ENCODE data around the gene ADAM21.

Gene ADAM21

DNA sequence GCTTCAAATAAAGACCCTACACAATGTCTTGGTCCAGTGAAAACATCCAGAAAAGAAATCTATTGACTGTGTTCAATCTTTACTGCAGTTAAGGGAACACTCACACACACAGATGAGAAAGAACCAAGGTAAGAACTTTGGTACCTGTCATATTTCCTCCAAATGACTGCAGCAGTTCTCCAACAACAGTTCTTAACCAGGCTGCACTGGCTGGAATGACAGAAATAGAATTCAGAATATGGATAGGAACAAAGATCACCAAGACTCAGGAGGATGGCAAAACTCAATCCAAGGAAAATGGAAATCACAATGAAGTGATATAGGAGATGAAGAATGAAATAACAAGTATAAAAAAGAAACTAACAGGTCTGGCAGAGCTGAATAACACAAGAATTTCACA lies 46.2 kb downstream of the ADAM21 start:
- TF ChIP-seq, protein P1, sequence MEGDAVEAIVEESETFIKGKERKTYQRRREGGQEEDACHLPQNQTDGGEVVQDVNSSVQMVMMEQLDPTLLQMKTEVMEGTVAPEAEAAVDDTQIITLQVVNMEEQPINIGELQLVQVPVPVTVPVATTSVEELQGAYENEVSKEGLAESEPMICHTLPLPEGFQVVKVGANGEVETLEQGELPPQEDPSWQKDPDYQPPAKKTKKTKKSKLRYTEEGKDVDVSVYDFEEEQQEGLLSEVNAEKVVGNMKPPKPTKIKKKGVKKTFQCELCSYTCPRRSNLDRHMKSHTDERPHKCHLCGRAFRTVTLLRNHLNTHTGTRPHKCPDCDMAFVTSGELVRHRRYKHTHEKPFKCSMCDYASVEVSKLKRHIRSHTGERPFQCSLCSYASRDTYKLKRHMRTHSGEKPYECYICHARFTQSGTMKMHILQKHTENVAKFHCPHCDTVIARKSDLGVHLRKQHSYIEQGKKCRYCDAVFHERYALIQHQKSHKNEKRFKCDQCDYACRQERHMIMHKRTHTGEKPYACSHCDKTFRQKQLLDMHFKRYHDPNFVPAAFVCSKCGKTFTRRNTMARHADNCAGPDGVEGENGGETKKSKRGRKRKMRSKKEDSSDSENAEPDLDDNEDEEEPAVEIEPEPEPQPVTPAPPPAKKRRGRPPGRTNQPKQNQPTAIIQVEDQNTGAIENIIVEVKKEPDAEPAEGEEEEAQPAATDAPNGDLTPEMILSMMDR (IDR thresholded peaks at IDR 0.05; ENCODE audit: insufficient read depth, low read depth, low read length, missing control alignments) = no peak
- DNase-seq (ENCODE audit: low read depth) = no peak
- no peak overlapping the region for H3K4me3 ChIP-seq (ENCODE audit: low read length)
